WTC11 (cell line): ENCODE results near the gene NPR3. TPM values are rescaled to one million over a fixed set of nuclear protein-coding genes. Genes with fewer than 3 reads are reported as not detected.

Experiments used
- ATAC-seq: fragments of 200-7000 bp; cut with Tn5 transposase; 2 replicates; pipeline ENCODE4 v1.10.0; 2021; ENCODE audit warnings: mild to moderate bottlenecking, moderate library complexity
- CTCF ChIA-PET: fragments of 300-600 bp; sonication (Branson Sonifier 250); formaldehyde crosslinking; loops from one replicate; lab custom pipeline; 2021; ENCODE audit warnings: antibody characterized with exemption; lab: Charles Lee
- POLR2A ChIA-PET: fragments of 350-600 bp; sonication (Branson Sonifier 250); formaldehyde crosslinking; loops from one replicate; lab custom pipeline; 2021; ENCODE audit warnings: antibody characterized with exemption; lab: Charles Lee
- DNase-seq: peaks from one replicate; pipeline ENCODE4 v3.0.0; 2021; ENCODE audit warnings: low spot score
- H3K27ac Mint-ChIP-seq: 2 replicates; pipeline ENCODE4 v1.8.0; 2021; ENCODE audit warnings: mixed read lengths
- H3K27me3 Mint-ChIP-seq: 2 replicates; pipeline ENCODE4 v1.8.0; 2021; ENCODE audit warnings: low read depth, mild to moderate bottlenecking, moderate library complexity, mixed read lengths
- H3K36me3 Mint-ChIP-seq: 2 replicates; pipeline ENCODE4 v1.8.0; 2021; ENCODE audit warnings: mixed read lengths
- H3K4me1 Mint-ChIP-seq: 2 replicates; pipeline ENCODE4 v1.8.0; 2022; ENCODE audit warnings: mixed read lengths
- H3K4me3 Mint-ChIP-seq: 2 replicates; pipeline ENCODE4 v1.8.0; 2021; ENCODE audit warnings: mild to moderate bottlenecking, moderate library complexity, mixed read lengths
- H3K9me3 Mint-ChIP-seq: 2 replicates; pipeline ENCODE4 v1.8.0; 2021; ENCODE audit warnings: mixed read lengths
- GTF2I ChIP-seq: fragments of 250-450 bp; sonication (Bioruptor Pico); conservative IDR thresholded peaks from 2 replicates; pipeline ENCODE4 v1.4.0; 2021; ENCODE audit warnings: mild to moderate bottlenecking
- JUN ChIP-seq: sonication (generic); formaldehyde crosslinking; IDR thresholded peaks from 2 replicates; pipeline ENCODE4 v1.8.0; 2023; ENCODE audit warnings: mild to moderate bottlenecking, missing genetic modification reagents
- NR1H2 ChIP-seq: sonication (generic); formaldehyde crosslinking; IDR thresholded peaks from 2 replicates; pipeline ENCODE4 v1.9.0; 2021; ENCODE audit warnings: mild to moderate bottlenecking, moderate library complexity, missing genetic modification reagents
- RORB ChIP-seq: fragments of 250-450 bp; sonication (Bioruptor Pico); IDR thresholded peaks from 2 replicates; pipeline ENCODE4 v1.9.0; 2021; ENCODE audit warnings: mild to moderate bottlenecking
- SOX15 ChIP-seq: fragments of 250-450 bp; sonication (Bioruptor Pico); IDR thresholded peaks from 2 replicates; pipeline ENCODE4 v1.9.0; 2021; ENCODE audit warnings: mild to moderate bottlenecking
- TEAD4 ChIP-seq: sonication (generic); formaldehyde crosslinking; IDR thresholded peaks from 2 replicates; pipeline ENCODE4 v1.8.0; 2022; ENCODE audit warnings: mild to moderate bottlenecking, missing genetic modification reagents
- USF1 ChIP-seq: sonication (generic); formaldehyde crosslinking; IDR thresholded peaks from 2 replicates; pipeline ENCODE4 v1.8.0; 2022; ENCODE audit warnings: mild to moderate bottlenecking, missing genetic modification reagents
- ZNF138 ChIP-seq: sonication (generic); formaldehyde crosslinking; conservative IDR thresholded peaks from 2 replicates; pipeline ENCODE4 v1.8.1; 2022; ENCODE audit warnings: mild to moderate bottlenecking, moderate library complexity, missing genetic modification reagents
- total RNA-seq: library from RNA; stranded (reverse); gene quantifications from 3 replicates; pipeline ENCODE4 v1.2.3, GENCODE V29; 2021
- TF ChIP-seq, protein P1 (sequence below): fragments of 250-450 bp; sonication (Bioruptor Pico); IDR thresholded peaks from 2 replicates; pipeline ENCODE4 v1.9.0; 2021; ENCODE audit warnings: mild to moderate bottlenecking

Gene NPR3
- total RNA-seq, 1 experiment from 2014 or later = 0.09 TPM

GRCh38 chr5:32840606-32841005 lies 129.5 kb downstream of the NPR3 start:
- no peaks in the 10 kb centered on the region for H3K4me1 Mint-ChIP-seq
- ATAC-seq = no peak
- TF ChIP-seq JUN (CRISPR knock-in tag) (no peak), NR1H2 (no peak), SOX15 (CRISPR knock-in tag) (no peak), ZNF138 (CRISPR knock-in tag) (no peak), RORB (CRISPR knock-in tag) (no peak), USF1 (CRISPR knock-in tag) (no peak), GTF2I (no peak), TEAD4 (CRISPR knock-in tag) (no peak)
- TF ChIP-seq, protein P1, sequence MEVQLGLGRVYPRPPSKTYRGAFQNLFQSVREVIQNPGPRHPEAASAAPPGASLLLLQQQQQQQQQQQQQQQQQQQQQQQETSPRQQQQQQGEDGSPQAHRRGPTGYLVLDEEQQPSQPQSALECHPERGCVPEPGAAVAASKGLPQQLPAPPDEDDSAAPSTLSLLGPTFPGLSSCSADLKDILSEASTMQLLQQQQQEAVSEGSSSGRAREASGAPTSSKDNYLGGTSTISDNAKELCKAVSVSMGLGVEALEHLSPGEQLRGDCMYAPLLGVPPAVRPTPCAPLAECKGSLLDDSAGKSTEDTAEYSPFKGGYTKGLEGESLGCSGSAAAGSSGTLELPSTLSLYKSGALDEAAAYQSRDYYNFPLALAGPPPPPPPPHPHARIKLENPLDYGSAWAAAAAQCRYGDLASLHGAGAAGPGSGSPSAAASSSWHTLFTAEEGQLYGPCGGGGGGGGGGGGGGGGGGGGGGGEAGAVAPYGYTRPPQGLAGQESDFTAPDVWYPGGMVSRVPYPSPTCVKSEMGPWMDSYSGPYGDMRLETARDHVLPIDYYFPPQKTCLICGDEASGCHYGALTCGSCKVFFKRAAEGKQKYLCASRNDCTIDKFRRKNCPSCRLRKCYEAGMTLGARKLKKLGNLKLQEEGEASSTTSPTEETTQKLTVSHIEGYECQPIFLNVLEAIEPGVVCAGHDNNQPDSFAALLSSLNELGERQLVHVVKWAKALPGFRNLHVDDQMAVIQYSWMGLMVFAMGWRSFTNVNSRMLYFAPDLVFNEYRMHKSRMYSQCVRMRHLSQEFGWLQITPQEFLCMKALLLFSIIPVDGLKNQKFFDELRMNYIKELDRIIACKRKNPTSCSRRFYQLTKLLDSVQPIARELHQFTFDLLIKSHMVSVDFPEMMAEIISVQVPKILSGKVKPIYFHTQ (CRISPR knock-in tag) = no peak
- TF ChIP-seq, all 79 proteins: peak for 0
- ChIA-PET CTCF (interaction anchor here (1.3 kb wide), 1 partner anchor 12 kb away, joined by 3 read pairs; no protein-coding TSS in a partner anchor), POLR2A (no interaction called here)
- peaks cover 3% of the 10 kb centered on the region; the same call in 1 of the 2 replicates for H3K9me3 Mint-ChIP-seq
- no peaks in the 10 kb centered on the region for H3K36me3 Mint-ChIP-seq
- peaks cover 2% of the 10 kb centered on the region for H3K27me3 Mint-ChIP-seq
- DNase-seq = no peak
- no peak overlapping the region for H3K4me3 Mint-ChIP-seq
- H3K27ac Mint-ChIP-seq = no peak overlapping the region

Other genes with a start within 250 kb of the NPR3 start
- gene SUB1, start 125.8 kb upstream of the NPR3 start, total RNA-seq = 255 to 258 TPM (median 258 TPM) in 3 replicates